Stimulated activated CD4-positive, alpha-beta T cell treated with anti-CD3 and anti-CD28 coated beads, Interleukin-4, amount 100 ng/mL, for 4 hours (primary cell): ENCODE results near the gene UBL4A.

Experiments used
- DNase-seq, 2 experiments: peaks; one replicate each; pipeline ENCODE4 v3.0.0-alpha.2; 2020

UBL4A gene

DNA sequence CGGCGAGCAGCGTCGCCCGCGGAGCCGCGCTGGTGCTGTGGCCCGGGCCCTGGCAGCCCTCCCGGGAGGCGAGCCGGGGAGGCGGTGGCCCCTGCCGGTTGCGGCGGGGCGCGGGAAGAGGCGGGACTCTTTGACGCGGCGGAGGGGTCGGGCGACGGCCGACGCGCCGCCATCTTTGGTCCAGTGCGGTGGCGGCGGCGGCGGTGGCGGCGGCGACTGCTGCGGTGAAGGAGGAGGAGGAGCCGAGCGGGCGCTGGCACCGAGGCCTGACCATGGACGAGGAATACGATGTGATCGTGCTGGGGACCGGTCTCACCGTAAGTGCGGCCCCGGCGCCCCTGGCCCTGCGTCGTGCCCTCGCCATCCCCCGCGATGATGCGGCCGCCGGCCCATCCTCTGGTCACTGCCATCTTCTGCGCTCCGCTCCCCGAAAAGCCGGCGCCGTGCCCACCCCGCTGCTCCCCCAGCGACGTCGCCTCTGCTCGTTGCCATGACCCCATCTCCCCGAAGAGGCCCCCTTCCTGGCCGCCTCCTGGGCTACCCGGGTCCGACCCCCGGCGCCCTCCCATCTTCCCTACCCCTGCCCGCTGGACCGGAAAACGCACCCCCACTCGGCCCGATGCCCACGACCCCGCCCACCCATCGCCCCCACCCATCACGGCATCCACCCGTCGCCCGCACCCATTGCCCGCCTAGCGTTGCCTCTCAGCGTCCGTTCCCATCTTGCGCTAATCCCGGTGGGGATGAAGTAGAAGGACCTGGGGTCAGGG, 49.2 kb downstream of the UBL4A start, which contains the start of gene GDI1:
TSS of gene GDI1 (plus strand) at position 172 of the 770 bp plus-strand sequence. CDS start at position 273, 101 bp downstream.
- peak; percentile 34 to 60 for DNase-seq

DNA sequence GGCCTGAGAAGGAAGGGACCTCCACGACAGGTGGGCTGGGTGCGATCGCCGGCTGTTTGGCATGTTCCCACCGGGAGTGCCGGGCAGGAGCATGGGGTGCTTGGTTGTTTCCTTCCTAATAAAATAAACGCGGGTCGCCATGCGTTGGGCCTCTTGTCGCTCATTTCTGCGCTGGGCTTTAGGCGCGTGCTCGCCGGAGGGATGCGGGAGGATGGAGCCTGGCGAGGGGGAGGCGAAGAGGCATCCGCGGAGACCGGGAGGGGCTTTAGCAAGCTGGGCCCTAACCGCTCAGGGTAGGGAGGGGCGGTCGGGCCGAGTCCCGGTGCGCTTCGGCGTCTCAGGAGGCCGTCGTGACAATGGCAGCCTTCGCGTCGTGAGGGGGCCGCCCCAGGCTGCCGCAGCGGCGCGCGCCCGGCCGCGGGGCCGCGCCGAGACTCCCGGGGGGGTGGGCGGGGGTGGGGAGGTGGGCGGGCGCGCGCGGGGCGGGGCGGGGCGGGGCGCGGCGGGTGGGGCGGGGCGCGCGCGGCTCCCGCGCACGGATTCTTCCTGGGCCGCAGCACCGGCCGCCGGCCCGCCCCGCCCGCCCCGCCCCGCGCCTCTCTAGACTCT, 49.9 kb downstream of the UBL4A start:
- peak; percentile 44 to 46 for DNase-seq

DNA sequence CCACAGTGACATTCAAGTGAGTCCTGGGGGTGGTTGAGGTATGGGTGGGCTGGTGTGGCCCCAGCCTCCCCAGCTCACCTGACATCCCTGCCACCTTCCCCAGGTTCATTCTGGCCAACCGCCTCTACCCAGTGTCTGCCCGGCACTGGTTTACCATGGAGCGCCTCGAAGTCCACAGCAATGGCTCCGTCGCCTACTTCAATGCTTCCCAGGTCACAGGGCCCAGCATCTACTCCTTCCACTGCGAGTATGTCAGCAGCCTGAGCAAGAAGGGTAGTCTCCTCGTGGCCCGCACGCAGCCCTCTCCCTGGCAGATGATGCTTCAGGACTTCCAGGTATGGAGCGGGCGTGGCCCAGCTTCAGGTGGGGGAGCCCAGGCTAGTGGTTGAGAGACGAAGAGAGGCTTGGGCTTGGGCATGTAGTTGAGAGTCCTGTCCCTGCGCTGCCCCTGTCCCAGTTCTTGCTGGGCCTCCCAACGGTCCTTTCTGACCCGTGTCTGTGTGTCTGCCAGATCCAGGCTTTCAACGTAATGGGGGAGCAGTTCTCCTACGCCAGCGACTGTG, 51.2 kb downstream of the UBL4A start:
- DNase-seq: no peak

DNA sequence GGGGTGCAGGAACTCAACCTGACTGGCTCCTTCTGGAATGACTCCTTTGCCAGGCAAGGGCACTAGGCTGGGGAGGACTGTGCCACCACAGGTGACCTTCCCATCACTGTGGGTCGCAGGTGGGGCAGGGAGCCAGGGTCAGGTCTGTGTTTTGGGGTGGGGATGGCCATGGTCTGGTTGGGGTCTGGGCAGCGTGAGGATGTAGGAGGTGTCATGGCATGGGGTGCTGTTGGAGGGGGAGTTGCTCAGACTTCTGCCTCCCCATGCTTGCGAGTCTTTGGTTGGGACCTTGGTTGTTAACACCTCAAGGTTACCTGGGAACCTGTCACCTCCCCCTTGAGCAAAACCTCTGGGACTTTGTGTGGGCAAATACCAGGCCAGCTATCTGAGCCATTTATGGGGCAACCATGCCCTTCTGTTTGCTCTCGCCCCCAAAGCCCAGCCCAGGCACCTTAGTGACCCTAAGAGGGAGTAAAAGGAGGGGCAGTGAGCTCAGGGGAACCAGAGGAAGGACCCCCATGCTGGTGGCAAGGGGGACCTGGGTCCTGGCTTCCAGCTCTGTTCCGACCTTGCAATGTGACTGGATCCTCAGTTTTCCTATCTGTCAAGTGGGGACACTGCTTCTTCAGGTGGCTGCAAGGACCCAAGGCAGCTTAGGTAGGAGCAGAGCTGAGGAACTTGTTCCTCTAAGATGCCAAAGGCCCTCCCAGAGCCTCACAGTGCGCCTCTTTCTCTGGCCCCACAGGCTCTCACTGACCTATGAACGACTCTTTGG, 51.8 kb downstream of the UBL4A start:
- no peak for DNase-seq
